DND-41 (cell line): Measurements from ENCODE around the gene CHMP6.

ENCODE experiments used
- ATAC-seq: fragments of 200-7000 bp; cut with Tn5 transposase; 3 replicates; pipeline ENCODE4 v1.9.1; 2021; ENCODE audit warnings: low read depth; ENCODE audit not compliant: insufficient read depth
- DNase-seq: peaks from one replicate; pipeline ENCODE4 v3.0.0-alpha.2; 2020
- H2AFZ ChIP-seq: 2 replicates; pipeline ENCODE4 v1.6.0; 2012; ENCODE audit warnings: low read depth, low read length
- H3K27ac ChIP-seq: 2 replicates; pipeline ENCODE4 v1.5.1; 2012; ENCODE audit warnings: low read length, inconsistent platforms
- H3K27me3 ChIP-seq: fragments of 200-600 bp; sonication (generic); 2 replicates; pipeline ENCODE4 v1.6.0; 2012; ENCODE audit warnings: low read length, mild to moderate bottlenecking, inconsistent platforms; ENCODE audit not compliant: insufficient read depth, poor library complexity
- H3K36me3 ChIP-seq: 2 replicates; pipeline ENCODE4 v1.5.1; 2012; ENCODE audit warnings: low read length, inconsistent platforms; ENCODE audit not compliant: insufficient read depth
- H3K4me1 ChIP-seq: 2 replicates; pipeline ENCODE4 v1.5.1; 2012; ENCODE audit warnings: mild to moderate bottlenecking, low read length; ENCODE audit not compliant: insufficient read depth
- H3K4me2 ChIP-seq: 2 replicates; pipeline ENCODE4 v1.6.0; 2012; ENCODE audit warnings: mild to moderate bottlenecking, moderate library complexity, low read length, inconsistent platforms; ENCODE audit not compliant: insufficient read depth
- H3K4me3 ChIP-seq, 2 experiments: fragments of 200-600 bp in 1 of 2; shearing (Covaris generic) in 1 of 2; 2 replicates each; pipeline ENCODE4 v1.5.1; 2012 to 2016; ENCODE audit warnings: inconsistent platforms in 2 of 2, low read length in 2 of 2, mild to moderate bottlenecking in 2 of 2, low read depth in 1 of 2, moderate library complexity in 1 of 2
- H3K79me2 ChIP-seq: 2 replicates; pipeline ENCODE4 v1.6.0; 2012; ENCODE audit warnings: low read length, inconsistent platforms; ENCODE audit not compliant: insufficient read depth
- H3K9ac ChIP-seq: 2 replicates; pipeline ENCODE4 v1.6.0; 2012; ENCODE audit warnings: low read depth, mild to moderate bottlenecking, inconsistent platforms, low read length, moderate library complexity
- H3K9me3 ChIP-seq: 2 replicates; pipeline ENCODE4 v1.5.1; 2012; ENCODE audit warnings: low read length, moderate library complexity, mild to moderate bottlenecking, inconsistent platforms; ENCODE audit not compliant: insufficient read depth, severe bottlenecking
- H4K20me1 ChIP-seq: 2 replicates; pipeline ENCODE4 v1.6.0; 2012; ENCODE audit warnings: low read length; ENCODE audit not compliant: insufficient read depth
- CTCF ChIP-seq: IDR thresholded peaks from 2 replicates; pipeline ENCODE4 v1.5.1; 2012; ENCODE audit warnings: borderline replicate concordance, low read length, moderate library complexity, mild to moderate bottlenecking; ENCODE audit not compliant: poor library complexity, severe bottlenecking; ENCODE audit errors: extremely low read depth
- EZH2 ChIP-seq: IDR thresholded peaks from 3 replicates; pipeline ENCODE4 v1.6.1; 2012; ENCODE audit warnings: borderline replicate concordance, low read depth, mild to moderate bottlenecking, moderate library complexity, low read length, inconsistent platforms; ENCODE audit not compliant: severe bottlenecking

The CHMP6 gene

DNA sequence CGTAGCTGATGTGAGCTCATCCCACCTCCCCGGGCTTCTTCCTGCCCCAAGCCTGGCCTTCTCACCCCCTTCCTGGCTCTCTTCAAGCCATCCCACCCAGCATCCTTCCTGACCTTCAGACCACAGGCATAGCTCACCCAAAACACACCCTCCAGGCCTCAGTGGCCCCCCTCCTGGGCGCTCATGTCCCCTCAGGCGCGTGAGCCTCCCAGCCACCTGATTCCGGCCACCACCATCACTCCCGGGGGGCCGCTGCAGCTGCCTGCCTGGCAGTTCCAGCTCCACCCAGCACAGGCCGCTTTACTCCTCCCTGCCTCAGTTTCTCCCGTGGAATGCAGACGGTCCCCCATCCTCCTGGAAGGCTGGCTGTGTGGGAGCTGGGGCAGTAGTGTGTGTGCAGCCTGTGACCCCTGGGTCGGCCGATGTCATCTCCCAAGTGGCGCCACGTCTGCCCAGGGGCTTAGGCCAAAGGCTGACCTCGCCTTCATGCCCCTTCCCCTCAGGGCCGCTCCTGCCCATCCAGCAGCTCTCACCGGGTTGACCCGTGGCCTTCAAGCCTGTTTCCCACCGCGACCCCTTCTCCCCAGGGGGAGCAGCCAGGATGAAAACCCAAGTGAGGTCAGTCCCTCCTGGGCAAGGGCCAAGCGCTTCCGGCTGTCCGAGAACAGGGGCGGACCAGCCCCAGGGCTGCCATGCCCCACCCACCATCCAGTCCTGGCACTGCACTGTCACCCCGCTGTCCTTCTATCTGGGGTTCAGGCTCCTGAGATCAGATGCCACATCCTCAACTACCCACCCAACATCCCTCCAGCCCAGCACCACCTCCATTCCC is 11.9 kb upstream of the CHMP6 start:
- ATAC-seq = no peak
- Histone ChIP-seq H3K27me3 (no peaks in the 10 kb centered on the region), H3K4me2 (no peak overlapping the region), H3K4me3 (no peak overlapping the region), H3K4me1 (0 out of 2 replicates have a peak, but pooled peaks cover 8% of the 10 kb centered on the region), H3K79me2 (no peaks in the 10 kb centered on the region), H3K36me3 (no peaks in the 10 kb centered on the region), H3K9ac (no peak overlapping the region), H4K20me1 (no peaks in the 10 kb centered on the region; the same call in 1 of the 2 replicates), H3K9me3 (no peaks in the 10 kb centered on the region), H2AFZ (no peak overlapping the region), H3K27ac (no peak overlapping the region)
- no peak for DNase-seq
- TF ChIP-seq CTCF = no peak
- no peak for TF ChIP-seq EZH2

GRCh38 chr17:80980397-80981061 is 11.1 kb upstream of the CHMP6 start:
- Histone ChIP-seq H3K4me2 (0 out of 2 replicates have a peak overlapping the region, but pooled peaks have one; percentile 42), H4K20me1 (no peaks in the 10 kb centered on the region; the same call in 1 of the 2 replicates), H3K27me3 (no peaks in the 10 kb centered on the region), H3K9ac (no peak overlapping the region), H3K4me1 (0 out of 2 replicates have a peak, but pooled peaks cover 8% of the 10 kb centered on the region), H3K4me3 (no peak overlapping the region), H3K79me2 (no peaks in the 10 kb centered on the region), H3K9me3 (no peaks in the 10 kb centered on the region), H3K36me3 (no peaks in the 10 kb centered on the region), H2AFZ (no peak overlapping the region), H3K27ac (no peak overlapping the region)
- no peak for TF ChIP-seq EZH2
- TF ChIP-seq CTCF = no peak
- DNase-seq = no peak
- ATAC-seq = no peak

DNA sequence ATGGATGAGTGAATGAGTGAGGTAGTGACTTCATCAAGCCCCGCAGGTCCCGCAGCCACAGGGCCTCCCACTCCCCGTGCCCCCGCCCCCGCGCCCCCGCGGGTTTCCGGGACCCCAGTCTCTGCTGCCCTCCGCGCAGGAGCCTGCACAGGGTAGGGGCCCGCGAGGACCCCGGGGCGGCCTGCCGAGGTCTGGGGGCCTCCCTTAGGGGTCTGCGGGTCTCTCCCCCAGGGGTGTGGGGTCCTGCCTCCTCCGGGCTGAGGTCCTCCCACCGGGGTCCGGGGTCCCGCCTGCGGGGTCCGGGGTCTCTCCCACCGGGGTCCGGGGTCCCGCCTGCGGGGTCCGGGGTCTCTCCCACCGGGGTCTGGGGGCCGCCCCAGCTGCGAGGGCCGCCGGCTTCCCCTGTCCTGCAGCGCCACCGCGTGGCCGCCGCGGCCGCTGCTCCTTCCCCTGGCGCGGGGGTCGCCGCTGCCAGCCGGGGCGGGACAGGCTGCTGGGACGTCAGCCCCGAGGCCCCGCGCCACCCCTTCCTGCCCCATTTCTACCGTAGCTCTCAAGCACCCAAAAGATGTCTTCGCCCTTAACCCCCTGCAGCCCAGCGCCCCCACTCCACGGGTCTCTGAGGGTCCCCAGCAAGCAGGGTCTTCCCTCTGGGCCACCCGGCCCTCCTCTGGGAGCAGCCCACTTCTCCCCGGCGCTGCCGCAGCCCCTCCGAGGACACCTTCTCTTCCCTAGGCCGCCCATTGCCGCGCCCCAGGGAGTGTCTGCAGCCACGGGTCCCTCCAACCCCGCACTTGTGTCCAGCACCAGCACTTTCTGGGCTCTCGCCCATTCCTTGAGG is 10.4 kb upstream of the CHMP6 start:
- Histone ChIP-seq H3K4me2 (peak overlapping the region; percentile 42), H3K4me3 (no peak overlapping the region; a peak in 1 of 4 replicates)
- ATAC-seq = peak; percentile 87

More for the DNA sequence above, 10.4 kb upstream of the CHMP6 start:
- H2AFZ ChIP-seq = no peak overlapping the region
- no peaks in the 10 kb centered on the region for H3K79me2 ChIP-seq
- no peak overlapping the region for H3K9ac ChIP-seq
- no peak overlapping the region for H3K27ac ChIP-seq
- peak; percentile 54 for DNase-seq
- H3K9me3 ChIP-seq = no peaks in the 10 kb centered on the region
- no peaks in the 10 kb centered on the region for H3K36me3 ChIP-seq
- 0 out of 2 replicates have a peak, but pooled peaks cover 8% of the 10 kb centered on the region for H3K4me1 ChIP-seq
- H4K20me1 ChIP-seq = no peaks in the 10 kb centered on the region; the same call in 1 of the 2 replicates
- H3K27me3 ChIP-seq = no peaks in the 10 kb centered on the region
- no peak for TF ChIP-seq EZH2
- TF ChIP-seq CTCF = peak; percentile 88
